DMS114 treated with DMSO at 0.1 percent for 48 hours (cell line): Measurements from ENCODE around the gene PROSER2.

Experiments used
- DNase-seq: peaks from one replicate; lab custom pipeline; 2025; ENCODE audit not compliant: unreplicated experiment; lab: John Stamatoyannopoulos, UW

The PROSER2 gene

DNA sequence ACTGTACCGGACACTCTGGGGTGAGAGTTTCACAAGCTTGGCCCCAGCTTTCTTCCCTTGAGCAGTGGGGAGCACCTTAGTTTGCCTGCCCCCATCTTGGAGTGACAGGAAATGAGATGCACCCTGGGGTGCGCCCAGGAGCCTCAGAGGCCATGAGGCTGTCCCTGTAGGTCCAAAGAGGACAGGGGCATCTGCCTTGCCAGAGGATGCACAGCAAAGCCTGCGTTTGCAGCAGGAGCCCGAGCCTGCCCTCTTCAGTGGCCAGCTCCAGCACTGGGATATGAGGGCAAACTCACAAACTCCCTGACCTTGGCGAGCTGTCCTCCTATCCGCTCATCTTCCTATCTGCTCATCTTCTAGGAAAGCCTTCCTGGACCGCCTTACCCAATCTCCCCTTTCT, 79.5 kb downstream of the PROSER2 start:
- DNase-seq, result no peak

DNA sequence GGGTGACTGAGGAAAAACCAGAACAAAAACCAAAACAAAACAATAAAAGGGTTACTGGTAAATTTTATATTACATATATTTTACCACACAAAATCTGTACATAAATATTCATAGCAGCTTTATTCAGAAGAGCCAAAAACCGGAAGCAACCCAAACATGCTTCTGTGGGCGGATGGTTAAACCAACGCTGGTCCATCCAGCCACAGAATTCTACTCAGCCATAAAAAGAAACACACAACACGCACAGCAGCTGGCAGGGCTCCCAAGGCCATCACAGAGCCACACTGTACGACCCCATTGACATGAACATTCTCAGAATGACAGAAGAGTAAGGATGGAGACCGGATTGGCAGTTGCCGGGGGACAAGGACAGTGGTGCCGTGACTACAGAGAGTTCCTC, 83.6 kb downstream of the PROSER2 start:
- DNase-seq, result no peak

DNA sequence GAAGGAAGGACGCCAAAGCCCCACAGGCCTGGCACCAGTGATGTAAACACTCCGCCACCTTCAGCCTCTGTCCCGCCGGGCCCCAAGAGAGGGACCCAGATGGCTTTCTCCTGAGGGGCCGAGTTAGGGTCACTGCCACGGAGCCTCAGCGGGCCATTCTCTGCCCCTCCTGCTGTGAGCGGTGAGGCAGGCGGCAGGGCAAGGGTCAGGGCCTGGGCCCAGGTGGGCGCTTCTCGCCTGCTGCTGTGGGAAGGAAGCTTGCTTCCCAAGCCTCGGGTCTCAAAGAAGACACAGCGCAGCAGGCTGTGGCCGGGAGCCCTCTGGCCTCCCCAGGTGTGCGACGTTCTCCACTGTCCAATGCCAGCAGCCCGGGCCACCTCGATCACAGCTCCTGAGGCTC, 84.8 kb downstream of the PROSER2 start:
- no peak for DNase-seq

DNA sequence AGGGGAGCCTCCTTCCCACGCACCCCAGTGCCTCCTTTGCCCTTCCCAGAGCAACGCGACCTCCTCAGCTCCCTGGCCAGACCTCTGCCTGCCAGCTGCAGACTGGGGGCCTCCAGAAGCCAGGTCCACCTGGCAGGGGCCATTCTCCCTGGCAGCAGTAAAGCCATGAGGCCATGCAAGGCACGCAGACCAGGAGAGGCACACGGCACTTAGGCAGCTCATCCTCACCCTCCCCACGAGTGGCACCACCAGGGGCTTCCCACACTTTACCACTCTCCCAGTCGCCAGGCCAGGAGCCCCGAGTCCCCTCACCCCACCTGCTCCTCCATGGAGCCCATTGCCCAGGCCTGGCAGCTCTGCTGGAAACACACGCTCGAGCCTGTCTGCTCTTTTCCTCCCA, 85.4 kb downstream of the PROSER2 start:
- DNase-seq, result no peak

DNA sequence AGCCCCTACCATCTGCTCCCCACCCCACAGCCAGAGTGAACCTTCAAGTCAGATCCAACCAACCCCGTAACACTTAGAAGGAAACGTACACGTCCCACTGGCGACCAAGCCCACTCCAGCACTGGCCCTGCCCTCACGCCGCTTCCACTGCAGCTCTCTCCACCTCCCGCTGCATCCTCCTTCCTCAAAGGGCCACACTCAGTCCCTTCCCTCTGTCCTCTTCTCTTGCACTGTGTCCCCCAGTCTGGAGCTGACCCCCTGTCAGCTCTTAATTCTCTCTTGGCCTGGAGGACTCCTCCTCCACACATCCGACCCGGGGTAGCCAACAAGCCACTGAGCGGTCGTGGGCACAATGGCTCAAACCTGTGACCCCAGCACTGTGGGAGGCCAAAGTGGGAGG, 85.8 kb downstream of the PROSER2 start:
- DNase-seq, result no peak

DNA sequence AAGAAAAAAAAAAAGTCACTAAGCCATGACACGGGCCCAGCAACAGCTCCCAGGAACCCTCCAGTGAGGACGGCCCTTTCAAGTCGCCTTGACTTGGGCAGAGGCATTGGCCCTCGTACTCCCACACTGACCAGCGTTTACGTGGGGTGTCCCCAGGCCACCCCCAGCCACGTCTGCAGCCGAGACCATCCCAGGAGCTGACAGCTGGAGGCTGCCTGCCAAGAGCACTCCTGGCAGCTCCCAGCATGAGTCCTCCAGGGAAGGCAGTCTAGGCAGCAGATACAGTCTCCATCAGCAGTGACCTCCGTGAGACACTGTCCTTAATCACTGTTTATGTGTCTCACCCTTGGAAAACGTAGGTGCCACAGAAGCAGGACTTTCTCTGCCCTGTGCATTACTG, 86.5 kb downstream of the PROSER2 start:
- no peak for DNase-seq

DNA sequence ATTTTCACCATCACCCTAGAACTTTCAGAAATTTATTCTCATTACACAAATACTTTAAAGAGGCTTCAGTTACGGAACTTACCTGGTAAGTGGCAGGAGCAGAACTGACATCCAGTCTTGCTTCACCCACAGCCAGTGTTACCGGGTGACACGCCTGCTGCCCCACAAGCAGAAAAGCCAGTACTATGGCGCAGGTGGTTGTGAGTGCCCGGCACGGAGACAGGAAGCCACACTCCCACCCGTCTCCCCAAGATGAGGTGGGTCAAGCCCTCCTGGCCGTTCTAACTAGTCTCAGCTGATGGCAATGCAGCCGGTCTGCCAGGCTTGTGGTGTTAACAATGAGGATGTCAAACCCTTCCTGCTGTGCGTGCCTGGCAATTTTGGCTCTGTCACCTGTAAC, 86.9 kb downstream of the PROSER2 start:
- no peak for DNase-seq

DNA sequence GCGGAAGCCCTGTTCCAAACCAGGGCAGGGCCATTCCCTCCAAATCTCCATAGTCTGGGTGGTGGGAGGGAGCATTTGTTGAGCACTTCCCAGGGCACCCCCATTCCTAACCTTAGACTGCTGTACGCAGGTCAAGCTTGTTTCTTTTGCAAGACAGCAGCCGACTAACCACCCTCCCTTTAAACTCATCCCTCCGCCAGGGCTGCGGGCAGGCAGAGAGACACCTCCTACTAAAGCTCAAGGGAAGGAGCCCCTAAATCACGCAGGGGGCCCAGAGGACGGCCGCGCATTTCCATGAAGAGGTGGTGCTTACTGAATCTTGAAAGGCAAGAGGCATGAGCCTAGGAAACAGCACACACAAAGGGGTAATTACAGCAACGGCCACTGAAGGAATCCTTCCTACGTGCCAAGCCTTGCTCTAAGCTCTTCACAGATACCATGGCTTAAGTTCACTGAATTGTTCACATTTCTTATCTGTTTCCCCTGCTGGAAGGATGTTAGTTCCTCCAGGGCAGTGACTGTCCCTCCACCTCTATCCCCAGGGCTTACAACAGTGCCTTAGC, 90.0 kb downstream of the PROSER2 start:
- DNase-seq, result no peak

DNA sequence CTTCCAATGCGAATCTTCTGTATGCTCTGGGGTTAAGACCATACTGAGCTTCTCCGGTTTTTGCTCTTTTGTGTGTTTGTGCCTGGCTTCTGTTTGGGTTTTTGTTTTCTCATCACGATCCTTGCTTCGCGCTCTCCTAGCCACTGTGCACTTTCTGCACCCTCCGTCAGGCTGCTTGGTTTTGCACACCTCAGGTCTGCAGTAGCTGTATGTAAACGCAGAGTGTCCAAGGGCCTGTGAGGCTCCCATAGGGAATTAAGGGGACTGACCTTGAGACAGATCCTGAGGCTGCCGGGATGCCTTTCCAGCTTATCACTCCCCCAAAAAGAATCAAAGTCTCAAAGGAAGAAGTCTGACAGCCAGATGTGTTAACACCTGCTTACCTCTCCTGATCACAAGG, 95.2 kb downstream of the PROSER2 start:
- no peak for DNase-seq

DNA sequence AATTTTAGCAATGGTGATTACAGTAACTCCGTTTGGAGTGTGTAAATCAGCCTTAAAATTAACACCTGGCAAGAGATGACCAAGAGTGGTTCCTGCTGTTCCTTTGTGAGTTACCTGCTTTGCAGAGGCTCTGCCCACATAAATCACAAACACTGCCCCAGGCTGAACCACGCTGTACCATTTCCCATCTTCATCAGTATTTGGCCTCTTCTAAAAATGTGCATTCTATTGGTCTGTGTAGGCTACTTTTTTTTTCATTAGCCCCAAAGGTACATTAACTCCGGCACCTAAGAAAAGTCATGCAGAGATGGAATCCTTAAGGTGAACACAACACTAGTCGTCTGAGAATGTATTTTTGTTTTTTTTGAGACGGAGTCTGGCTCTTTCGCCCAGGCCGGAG, 96.1 kb downstream of the PROSER2 start:
- DNase-seq, result no peak
